Embryonic facial prominence (tissue), 1 donor: Measurements from ENCODE around the gene TOGARAM1.

Experiments used
- DNase-seq: peaks from one replicate; pipeline ENCODE4 v3.0.0-alpha.2; 2016; ENCODE audit errors: extremely low spot score

The TOGARAM1 gene

GRCh38 chr14:44963775-44964380, 1.9 kb downstream of the TOGARAM1 start:
- no peak for DNase-seq

DNA sequence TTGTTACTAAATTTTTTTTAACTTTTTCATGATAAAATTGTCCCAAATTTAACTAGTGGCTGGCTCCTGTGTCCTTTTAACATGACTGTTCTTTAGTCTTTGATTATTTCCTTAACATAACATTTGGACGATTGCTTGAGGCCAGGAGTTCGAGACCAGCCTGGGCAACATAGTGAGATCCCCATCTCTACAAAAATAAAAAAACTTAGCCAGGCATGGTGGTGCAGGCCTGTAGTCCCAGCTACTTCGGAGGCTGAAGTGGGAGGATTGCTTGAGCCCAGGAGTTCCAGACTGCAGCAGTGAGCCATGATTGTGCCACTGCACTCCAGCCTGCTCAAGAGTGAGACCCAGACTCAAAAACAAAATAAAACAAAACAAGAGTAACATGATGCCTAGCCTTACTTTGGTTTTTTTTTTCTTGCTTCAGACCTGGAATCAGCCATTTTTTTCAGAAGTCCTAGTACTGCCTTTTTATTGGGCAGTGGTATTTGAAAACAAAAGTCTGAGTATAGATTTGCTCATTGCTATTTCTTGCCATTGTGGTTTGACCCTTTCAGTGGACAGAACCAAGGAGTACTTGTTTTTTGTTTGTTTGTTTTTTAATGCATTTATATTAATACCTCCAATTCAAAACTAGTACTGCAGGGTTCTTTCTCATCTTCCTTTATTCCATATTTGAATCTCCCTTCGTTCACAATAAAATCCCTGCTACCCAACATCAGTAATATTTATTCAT, 4.8 kb downstream of the TOGARAM1 start:
- DNase-seq, result no peak

GRCh38 chr14:44968714-44969113, 6.7 kb downstream of the TOGARAM1 start:
- DNase-seq, result no peak

DNA sequence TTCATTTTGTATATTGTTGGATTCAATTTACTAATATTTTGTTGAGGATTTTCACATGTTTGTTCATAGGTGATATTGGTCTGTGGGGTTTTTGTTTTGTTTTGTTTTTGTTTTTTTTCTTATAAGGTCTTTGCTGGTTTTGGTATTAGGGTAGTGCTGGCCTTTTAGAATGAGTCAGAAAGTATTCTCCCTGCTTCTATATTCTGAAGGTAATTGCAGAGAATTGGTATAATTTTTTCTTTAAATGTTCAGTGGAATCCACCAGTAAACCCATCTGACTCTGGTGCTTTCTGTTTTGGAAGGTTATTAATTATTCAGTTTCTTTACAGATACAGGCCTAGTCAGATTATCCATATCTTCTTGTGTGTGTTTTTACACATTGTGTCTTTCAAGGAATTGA, 8.9 kb downstream of the TOGARAM1 start:
- DNase-seq, result no peak

GRCh38 chr14:44971459-44971858, 9.5 kb downstream of the TOGARAM1 start:
- no peak for DNase-seq

DNA sequence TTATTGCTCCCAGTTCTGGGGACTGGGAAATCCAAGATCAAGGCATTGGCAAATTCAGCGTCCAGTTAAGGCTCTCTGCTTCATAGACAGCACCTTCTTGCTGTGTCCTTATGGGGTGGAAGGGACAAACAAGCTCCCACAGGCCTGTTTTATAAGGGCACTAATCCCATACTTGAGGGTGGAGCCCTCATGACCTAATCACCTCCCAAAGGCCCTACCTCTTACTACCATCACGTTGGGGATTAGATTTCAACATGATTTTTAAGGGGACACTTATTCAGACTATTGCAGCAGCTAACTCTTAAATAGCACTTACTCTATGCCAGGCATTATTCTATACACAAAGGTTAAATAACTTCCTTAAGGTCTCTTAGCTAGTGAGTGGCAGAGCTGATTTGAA, 17.3 kb downstream of the TOGARAM1 start:
- DNase-seq, result no peak

- DNase-seq, result no peak
Observed at GRCh38 chr14:44979740-44980356, 17.9 kb downstream of the TOGARAM1 start.

DNA sequence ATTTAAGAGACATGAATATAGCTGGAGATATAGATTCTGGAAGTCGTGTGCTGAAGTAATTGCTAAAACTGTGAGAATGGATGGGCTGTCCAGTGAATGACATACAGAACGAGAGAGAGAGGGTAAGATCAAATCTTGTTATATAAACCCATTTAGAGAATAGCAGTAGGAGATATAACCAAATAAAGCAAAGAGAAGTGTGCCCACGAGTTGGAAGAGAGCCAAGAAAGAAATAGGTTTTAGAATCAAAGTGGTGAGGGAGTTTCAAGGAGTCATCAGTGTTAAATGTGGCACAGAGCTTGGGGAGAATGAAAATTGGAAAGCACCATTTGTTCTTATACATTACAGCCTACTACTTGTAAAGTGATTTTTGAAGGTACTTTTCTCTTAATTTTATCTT, 19.2 kb downstream of the TOGARAM1 start:
- no peak for DNase-seq

DNA sequence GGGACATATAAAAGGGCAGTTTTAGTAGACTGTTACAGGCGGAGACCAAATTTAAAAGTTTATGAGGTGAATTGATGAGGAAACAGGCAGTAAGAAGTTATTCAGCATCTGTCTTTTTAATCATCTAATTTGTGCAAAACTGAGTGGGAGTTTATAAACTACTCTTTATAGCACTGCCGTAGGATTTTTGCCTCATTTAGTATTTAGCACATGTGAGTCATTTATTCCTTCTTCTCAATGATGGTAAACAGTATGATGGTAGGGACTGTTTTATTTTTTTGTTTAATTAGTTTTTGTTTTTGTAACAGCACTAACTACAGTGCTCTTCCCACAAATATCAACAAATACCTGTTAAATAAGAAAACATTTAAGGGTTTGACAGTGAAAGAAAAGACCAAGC, 20.6 kb downstream of the TOGARAM1 start:
- DNase-seq, result no peak

DNA sequence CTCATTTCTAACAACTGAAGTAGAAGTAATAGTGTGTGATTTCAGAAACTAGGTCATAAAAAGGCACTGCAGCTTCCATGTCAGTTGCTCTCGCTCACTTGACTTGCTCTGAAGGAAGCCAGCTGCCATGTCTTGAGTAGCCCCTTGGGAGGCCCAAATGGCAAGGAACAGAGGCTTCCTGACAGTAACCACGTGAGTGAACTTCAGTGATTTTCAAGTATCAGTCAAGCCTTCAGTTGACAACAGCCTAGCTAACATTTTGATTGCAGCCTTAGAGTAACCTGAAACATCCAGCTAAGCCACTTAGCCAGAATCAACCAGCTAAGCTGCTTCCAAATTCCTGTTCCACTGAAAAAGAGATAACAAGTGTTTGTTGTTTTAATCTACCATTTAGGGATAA, 26.7 kb downstream of the TOGARAM1 start:
- DNase-seq, result no peak

GRCh38 chr14:44989497-44990440, 27.8 kb downstream of the TOGARAM1 start:
- no peak for DNase-seq

GRCh38 chr14:44990533-44990932, 28.5 kb downstream of the TOGARAM1 start:
- DNase-seq, result no peak

DNA sequence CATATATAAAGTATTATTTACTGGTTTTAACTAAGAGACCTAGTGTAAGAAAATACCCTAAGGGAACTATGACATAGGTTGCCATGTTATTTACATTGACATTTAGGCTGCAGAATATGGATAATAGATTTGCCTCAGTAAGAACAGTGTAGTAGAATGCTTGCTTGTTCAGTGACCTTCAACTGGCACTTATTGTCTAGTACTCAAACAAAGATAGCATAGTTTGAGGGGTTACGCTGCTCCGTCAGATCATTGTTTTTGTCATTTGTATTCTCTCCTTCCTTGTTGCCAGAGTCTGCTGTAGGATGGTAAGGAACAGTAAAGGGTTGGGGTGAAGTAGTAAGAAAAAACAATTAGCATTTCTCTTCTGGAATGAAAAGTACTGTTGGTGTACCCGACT, 33.2 kb downstream of the TOGARAM1 start:
- no peak for DNase-seq

GRCh38 chr14:44995770-44996294, 33.8 kb downstream of the TOGARAM1 start:
- no peak for DNase-seq

- DNase-seq, result no peak
Observed at GRCh38 chr14:45003924-45004323, 41.9 kb downstream of the TOGARAM1 start.

DNA sequence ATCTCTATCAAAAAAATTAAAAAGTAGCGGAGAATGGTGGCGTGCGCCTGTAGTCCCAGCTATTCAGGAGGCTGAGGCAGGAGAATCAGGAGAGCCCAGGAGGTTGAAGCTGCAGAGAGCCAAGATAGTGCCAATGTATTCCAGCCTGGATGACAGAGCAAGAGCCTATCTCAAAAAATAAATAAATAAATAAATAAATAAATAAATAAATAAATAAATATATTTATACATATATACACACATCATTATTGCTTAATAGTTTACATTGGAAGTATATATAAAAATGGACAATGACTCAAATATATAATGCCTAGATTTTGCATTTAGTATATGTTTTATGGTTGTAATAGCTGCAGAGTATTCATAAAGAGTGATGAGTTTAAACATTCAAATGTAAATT, 53.1 kb downstream of the TOGARAM1 start:
- DNase-seq, result no peak

- no peak for DNase-seq
Observed at GRCh38 chr14:45028107-45028626, 66.2 kb downstream of the TOGARAM1 start.

DNA sequence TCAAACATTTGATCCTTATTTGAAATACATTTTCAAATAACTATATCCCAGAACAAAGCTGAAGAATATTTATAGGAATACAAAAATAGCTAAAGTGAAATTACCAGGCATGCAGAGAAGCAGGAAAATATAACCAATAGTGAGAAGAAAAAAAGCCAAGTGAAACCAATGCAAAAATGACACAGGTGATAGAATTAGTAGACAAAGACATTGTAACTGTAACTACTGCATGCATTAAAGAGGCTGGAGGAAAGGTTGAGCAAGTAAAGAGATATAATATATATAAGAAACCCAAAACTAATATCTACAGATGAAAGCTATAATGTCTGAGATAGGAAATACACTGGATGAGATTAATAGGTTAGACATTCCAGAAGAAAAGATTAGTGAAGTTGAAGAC, 72.7 kb downstream of the TOGARAM1 start:
- no peak for DNase-seq

DNA sequence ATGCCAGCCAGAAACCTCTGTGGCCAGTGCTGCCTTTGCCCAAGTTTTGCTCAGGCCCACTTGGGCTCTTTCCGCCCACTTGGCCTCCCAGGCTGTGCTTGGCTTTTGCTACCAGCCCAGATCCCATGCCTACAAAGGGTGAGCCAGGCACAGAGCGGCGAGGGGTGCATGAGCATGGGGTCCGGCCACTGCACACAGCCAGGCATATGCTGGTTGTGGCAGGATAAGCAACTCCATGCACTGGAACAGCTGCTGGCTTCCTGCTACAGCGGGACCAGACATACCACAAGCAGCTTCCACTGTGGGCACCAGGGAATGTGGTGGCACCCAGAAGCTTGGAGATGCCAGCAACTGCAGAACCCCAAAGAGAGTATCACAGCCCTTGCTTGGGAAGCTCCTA, 76.3 kb downstream of the TOGARAM1 start:
- DNase-seq, result no peak

GRCh38 chr14:45038865-45039264, 76.9 kb downstream of the TOGARAM1 start:
- no peak for DNase-seq

DNA sequence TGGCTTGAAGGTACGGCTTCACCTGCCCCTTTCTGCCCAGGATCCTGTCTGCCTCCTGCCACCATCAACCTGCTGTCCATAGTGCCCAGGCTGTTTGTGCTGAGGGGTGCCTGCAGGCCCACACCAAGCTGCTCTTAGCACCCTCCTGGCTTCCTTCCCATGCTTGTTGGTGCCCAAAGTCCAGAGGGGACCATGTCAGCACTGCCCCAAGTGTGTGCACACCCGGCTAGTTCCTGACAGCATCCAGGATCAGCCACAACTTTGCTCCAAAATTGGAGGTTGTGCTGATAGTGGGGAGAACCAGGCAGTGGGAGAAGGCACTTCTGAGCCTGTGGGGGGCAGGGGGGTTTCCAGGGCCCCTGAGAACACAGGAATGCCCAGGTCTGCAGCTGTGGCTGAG, 77.4 kb downstream of the TOGARAM1 start:
- no peak for DNase-seq

DNA sequence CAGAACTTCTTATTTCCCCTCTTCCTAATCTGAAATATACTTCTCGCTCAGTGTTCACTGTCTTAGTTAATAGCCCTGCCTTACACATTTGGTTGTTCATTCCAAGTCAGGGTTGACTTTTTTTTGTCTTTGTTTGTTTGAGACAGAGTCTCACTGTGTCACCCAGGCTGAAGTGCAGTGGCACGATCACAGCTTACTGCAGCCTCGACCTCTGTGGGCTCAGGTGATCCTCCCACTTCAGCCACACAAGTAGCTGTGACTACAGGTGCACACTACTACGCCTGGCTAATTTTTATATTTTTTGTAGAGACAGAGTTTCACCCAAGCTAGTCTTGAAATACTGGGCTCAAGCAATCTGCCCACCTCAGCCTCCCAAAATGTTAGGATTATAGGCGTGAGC, 79.7 kb downstream of the TOGARAM1 start:
- no peak for DNase-seq
